UCSD-AML1 (cell line): ENCODE results near the gene INSRR.

Experiments used
- DNase-seq: peaks from one replicate; lab custom pipeline; 2025; ENCODE audit not compliant: unreplicated experiment; lab: John Stamatoyannopoulos, UW

INSRR gene

DNA sequence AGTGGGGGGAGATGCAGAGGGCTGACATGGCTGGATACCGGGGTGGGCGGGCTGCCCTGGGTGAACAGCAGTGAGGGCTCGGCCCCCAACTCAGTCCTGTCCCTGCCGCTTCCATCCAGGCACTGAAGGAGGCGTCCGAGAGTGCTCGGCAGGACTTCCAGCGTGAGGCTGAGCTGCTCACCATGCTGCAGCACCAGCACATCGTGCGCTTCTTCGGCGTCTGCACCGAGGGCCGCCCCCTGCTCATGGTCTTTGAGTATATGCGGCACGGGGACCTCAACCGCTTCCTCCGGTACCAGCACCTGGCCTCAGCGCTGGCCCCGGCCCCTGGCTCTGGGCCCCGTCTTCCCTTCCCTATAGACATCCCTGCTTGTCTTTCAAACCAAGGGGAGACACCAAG is 17.4 kb upstream of the INSRR start:
- no peak for DNase-seq

DNA sequence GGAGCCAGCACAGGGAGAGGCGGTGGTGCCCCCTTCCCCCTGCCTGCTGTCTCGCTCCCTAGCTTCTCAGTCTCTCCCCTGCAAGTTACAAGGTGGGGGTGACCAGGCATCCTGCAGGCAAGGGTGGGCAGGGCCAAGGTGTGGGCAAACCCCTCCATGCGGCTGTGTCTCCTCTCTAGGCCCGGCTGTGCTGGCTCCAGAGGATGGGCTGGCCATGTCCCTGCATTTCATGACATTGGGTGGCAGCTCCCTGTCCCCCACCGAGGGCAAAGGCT is 16.4 kb upstream of the INSRR start:
- DNase-seq: no peak

DNA sequence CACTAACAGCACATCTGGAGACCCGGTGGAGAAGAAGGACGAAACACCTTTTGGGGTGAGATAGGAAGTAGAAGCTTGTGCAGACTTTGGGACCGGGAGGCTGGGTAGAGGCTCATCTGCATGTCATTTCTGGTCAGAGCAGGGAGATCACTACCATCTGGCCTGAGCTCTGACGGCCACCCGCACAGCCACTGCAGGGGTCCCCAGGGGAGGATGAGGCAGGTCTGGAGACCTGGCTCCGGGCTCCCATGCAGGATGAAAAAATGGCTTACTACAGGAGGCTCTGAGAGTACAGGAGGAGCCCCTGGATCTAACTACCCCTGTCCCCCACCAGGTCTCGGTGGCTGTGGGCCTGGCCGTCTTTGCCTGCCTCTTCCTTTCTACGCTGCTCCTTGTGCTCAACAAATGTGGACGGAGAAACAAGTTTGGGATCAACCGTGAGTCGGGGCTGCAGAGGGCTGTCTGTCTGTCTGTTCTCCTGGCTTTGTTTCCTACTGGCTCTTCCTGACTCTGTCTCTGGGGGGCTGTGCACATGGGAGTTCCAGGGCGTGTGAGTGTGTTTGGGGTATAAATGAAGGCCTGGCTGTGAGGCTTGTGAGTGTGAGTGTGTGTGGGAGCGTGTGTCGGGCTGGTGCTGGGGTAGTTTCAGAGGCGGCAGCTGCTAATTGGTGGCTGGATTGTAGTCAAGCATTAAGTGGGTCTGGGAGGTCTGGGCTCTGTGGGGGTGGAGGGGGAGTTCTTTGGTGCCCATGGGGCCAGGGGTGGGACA is 15.8 kb upstream of the INSRR start:
- DNase-seq: no peak

GRCh38 chr1:156874142-156874541 is 15.2 kb upstream of the INSRR start:
- DNase-seq: no peak

- no peak for DNase-seq
Measured at GRCh38 chr1:156873659-156874058, 14.7 kb upstream of the INSRR start.

- DNase-seq: no peak
Measured at GRCh38 chr1:156869455-156869854, 10.5 kb upstream of the INSRR start.

GRCh38 chr1:156868341-156868740 is 9.4 kb upstream of the INSRR start:
- no peak for DNase-seq

GRCh38 chr1:156866249-156866909 is 7.5 kb upstream of the INSRR start:
- DNase-seq: peak; percentile 91

DNA sequence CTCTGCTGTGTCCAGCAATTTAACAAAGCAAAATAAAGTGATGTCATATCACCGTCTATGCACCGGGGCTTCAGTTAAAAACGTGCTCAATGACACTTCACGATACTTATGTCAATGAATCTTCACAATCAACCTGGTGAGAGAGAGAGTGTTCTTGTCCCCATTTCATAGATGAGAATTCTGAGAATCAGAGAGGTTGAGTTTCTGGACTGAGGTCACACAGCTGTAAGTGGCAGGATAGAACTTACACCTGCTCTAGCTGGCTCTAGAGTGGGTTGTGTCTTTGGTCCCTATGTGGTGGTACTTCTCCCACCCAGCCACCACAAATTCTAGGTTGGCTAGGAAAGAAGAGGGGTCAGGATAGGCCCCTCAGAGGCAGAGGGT is 6.9 kb upstream of the INSRR start:
- no peak for DNase-seq

DNA sequence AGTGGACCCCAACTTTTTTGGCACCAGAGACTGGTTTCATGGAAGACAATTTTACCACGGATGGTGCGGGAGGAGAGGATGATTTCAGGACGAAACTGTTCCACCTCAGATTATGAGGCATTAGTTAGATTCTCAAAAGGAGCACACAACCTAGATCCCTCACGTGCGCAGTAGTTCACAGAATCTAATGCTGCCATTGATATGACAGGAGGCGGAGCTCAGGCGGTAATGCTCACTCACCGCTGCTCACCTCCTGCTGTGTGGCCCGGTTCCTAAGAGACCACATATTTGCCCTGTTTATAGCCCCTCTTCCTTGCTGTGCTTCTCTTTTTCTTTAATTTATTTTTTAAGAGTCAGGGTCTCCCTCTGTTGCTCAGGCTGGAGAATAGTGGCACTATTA is 6.3 kb upstream of the INSRR start:
- no peak for DNase-seq

DNA sequence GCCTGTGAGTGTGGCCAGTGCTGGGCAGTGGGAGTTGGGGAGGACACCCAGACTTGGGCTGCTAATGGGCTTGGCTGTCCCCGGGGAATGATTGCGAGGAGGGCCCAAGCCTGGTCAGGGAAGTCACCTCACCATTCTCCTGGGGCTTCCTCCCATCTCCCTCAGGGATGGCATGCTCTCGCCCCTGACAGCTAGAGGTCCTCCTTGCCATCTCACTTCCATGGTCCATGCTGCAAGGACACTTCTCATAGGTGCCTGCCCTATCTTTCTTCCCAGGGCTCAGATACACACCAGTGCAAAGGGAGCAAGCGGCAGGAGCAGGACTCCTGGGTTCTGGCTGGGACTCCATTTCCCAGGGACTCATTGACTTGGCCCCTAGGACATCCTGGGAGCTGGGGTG is 5.9 kb upstream of the INSRR start:
- peak; percentile 30 for DNase-seq

GRCh38 chr1:156863631-156864030 is 4.7 kb upstream of the INSRR start:
- no peak for DNase-seq

GRCh38 chr1:156862997-156863599 is 4.2 kb upstream of the INSRR start:
- DNase-seq: no peak

GRCh38 chr1:156862584-156862983 is 3.7 kb upstream of the INSRR start:
- no peak for DNase-seq

DNA sequence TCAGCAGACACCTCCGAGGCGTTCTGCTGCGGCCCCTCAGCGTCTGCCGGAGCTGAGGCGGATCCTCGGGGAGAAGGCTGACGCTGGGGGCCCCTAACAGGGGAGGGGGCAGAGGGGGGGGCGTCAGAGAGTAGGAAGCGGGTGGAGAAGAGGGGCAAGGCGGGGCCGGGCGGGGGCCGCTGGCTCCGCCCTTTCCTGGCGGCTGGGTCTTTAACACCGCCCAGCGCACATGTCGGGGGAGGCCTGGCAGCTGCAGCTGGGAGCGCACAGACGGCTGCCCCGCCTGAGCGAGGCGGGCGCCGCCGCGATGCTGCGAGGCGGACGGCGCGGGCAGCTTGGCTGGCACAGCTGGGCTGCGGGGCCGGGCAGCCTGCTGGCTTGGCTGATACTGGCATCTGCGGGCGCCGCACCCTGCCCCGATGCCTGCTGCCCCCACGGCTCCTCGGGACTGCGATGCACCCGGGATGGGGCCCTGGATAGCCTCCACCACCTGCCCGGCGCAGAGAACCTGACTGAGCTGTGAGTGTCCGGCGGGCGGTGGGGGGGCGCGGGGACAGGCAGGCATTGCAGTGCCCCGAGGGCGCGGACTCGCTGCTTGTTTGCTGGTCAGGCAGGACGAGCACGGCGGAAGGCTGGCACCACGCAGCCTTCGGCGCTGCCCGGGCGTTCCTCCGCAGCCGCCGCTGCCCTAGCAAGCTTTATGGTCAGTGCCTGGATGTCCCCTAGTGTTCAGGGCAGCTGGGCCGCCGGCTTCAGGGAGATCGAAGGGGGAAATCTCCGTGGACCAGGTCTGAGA is 1.9 kb upstream of the INSRR start, which contains the start of gene NTRK1:
Gene NTRK1, plus strand, starts transcription at position 238 of the 796 bp plus-strand sequence. Its CDS starts 70 bp downstream, at position 308.
- DNase-seq: peak; percentile 80

GRCh38 chr1:156860113-156860627 is 1.3 kb upstream of the INSRR start:
- peak; percentile 73 for DNase-seq

DNA sequence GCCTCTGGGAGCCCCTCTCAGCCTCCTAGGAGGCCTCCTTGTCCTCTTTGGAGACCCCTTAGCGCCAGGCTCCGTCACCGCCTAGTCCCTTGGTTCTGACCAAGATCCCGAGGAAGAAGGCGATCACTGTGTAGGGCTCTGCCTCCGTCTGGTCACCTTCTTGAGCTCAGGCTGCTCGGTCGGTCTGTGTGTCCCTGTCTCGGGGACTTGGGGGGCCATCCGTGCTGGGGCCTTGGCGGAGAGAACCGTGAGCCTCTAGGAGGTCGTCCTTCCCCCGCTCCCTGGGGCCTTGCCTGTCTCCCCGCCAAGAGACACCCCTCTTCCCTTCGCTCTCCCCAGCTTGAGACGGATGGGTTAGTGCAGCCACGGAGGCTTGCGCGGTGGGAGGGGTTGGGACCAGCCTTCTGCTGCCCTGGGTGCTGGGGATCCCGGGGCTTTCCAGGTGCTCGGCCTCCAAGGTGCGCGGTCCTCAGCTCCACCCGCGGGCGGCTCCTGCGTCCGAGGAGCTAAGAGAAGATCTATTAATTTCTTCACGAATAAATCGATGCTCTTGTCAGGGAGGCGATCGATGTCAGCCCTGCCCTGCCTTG is 701 bp upstream of the INSRR start:
- DNase-seq: no peak

- DNase-seq: no peak
Measured at GRCh38 chr1:156858555-156858956, 361 bp downstream of the INSRR start.

DNA sequence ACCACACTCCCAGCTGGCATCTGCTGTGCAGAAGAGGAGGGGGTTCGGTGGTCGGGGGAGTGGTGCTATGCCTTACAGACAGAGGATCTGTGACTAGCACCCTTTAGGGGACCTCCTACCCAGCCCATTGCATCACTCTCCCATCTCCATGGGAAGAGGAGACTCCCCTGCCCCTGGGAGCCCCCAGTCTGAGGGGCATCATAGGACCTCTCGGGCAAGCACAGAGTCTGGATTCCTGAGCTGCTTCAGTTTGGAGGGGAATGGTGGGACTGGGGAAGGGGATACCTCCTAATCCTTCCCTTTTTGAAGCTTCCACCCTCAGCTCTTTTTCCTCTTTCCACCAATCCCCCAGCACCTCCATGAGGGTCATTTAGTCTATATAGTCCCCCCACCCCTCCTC is 1.4 kb downstream of the INSRR start:
- no peak for DNase-seq

GRCh38 chr1:156856282-156856785 is 2.6 kb downstream of the INSRR start:
- DNase-seq: no peak

DNA sequence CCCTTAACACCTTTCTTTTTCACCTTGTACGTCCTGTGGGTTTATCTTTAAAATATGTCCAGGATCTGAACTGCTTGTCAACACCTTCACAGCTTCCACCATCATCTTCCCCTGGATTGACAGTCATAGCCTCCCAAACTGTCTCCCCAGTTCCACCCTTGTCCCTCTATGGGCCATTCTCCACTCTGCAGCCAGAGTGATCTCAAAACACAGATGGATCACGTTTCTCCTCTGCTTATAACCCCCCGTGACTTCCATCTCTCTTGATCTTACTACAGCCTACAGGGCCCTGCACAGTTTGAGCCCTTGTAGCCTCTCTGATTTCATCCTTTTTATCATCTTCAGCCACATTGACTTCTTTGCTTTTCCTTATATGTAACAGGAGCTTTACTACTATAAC is 4.3 kb downstream of the INSRR start:
- no peak for DNase-seq
